GM12872 (cell line): ENCODE measurements around the gene CACNB2.

Source experiments
- CTCF ChIP-seq: IDR thresholded peaks from 3 replicates; pipeline ENCODE4 v1.5.1; 2011; ENCODE audit warnings: low read depth, mild to moderate bottlenecking, low read length, moderate library complexity; ENCODE audit not compliant: insufficient read depth

Gene CACNB2

GRCh38 chr10:18350340-18350739 lies 210.1 kb downstream of the CACNB2 start:
- no peak for TF ChIP-seq CTCF

GRCh38 chr10:18351421-18351820 lies 211.2 kb downstream of the CACNB2 start:
- TF ChIP-seq CTCF, result no peak

GRCh38 chr10:18352175-18352574 lies 212.0 kb downstream of the CACNB2 start:
- TF ChIP-seq CTCF, result no peak

GRCh38 chr10:18359812-18360211 lies 219.6 kb downstream of the CACNB2 start:
- TF ChIP-seq CTCF, result no peak

- no peak for TF ChIP-seq CTCF
Observed at GRCh38 chr10:18362892-18363291, 222.7 kb downstream of the CACNB2 start.

GRCh38 chr10:18364987-18365775 lies 225.0 kb downstream of the CACNB2 start:
- TF ChIP-seq CTCF, result no peak

GRCh38 chr10:18367840-18368239 lies 227.6 kb downstream of the CACNB2 start:
- no peak for TF ChIP-seq CTCF
